ENCODE results near the gene NCOA3. TPM values are rescaled to one million over a fixed set of nuclear protein-coding genes. Genes with fewer than 3 reads are reported as not detected.

The NCOA3 gene
- polyA plus RNA-seq, 1 of the 3 experiments (the other 2 are of a cell fraction) = 5.8 TPM

DNA sequence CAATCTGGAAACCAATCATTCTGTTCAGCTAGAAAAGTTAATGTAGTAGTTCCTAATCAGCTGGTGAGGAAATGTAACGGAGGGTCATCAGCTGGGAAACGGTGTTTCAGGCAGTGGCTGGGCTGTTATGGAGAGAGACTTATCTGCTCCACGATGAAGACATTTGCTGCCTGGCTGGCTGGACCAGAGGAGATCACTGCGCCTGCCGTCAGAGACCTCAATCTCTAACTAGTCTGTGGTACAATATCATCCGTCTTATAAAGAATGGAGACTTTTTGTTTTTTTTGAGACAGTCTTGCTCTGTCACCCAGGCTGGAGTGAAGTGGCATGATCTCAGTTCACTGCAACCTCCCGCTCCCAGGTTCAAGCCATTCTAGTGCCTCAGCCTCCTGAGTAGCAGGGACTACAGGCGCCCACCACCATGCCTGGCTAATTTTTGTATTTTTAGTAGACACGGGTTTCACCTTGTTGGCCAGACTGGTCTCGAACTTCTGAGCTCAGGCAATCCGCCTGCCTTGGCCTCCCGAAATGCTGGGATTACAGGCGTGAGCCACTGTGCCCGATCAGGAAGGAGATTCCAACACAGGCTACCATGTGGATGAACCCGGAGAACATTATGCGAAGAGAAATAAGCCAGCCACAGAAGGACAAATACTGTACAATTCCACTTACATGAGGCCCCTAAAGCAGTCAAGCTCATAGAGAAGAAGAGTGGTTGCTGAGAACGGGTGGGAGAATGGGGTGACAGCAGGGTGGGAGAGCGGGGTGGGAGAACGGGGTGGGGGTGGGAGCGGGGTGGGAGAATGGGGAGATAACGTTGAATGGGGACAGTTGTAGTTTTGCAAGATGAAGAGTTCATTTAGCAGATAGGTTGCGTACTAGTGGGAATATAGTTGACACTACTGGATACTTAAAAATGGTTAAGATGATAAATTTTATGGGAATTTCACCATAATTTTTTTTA lies 168.5 kb downstream of the NCOA3 start (continued):
- TF ChIP-seq MXI1 (IDR thresholded peaks at IDR 0.05; ENCODE audit: low read depth, low read length) (no peak), NFIC (IDR thresholded peaks at IDR 0.05; ENCODE audit: borderline replicate concordance) (no peak)

DNA sequence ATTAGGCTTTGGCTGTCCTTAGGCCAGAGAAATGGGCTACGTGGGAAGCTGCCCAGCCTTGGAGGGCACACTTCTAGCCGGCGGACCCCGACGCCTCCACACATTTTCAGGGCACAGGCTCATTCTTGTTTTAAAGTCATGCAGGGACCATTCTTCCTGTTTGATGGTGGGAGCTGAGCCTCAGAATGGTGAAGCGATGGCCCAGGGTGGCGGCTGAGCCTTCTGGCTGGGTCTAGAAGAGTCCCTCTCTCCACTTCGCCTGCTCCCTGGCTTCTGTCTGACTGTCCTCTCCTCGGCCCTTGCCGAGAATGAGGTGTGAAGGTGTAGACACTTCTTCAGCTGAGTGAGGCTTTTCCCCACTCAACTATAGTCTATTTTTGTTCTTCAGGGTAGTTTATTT lies 169.2 kb downstream of the NCOA3 start:
- Histone ChIP-seq H3K27ac (ENCODE audit: low read depth in 2 of 2, low read length in 1 of 2) (no peak overlapping the region), H3K36me3 (replicated peaks in 1 of 2; ENCODE audit: control insufficient read depth in 1 of 2, insufficient read depth in 2 of 2, low read length in 1 of 2) (peaks cover 0 to 5% of the 10 kb centered on the region in 2 experiments), H3K4me1 (ENCODE audit: control insufficient read depth in 1 of 2, insufficient read depth in 2 of 2, low read depth in 1 of 2, low read length in 1 of 2) (no peaks in the 10 kb centered on the region; a peak in 1 of 4 replicates), H4K20me1 (ENCODE audit: insufficient read depth) (no peaks in the 10 kb centered on the region), H3K79me2 (ENCODE audit: insufficient read depth) (no peaks in the 10 kb centered on the region), H3K9me2 (no peaks in the 10 kb centered on the region), H3K4me2 (no peak overlapping the region), H3K4me3 (ENCODE audit: low read depth in 2 of 2, low read length in 1 of 2) (no peak overlapping the region), H3K9ac (no peak overlapping the region), H3F3A (replicated peaks; ENCODE audit: insufficient read depth) (no peaks in the 10 kb centered on the region), H3K9me3 (no peaks in the 10 kb centered on the region), H3K27me3 (ENCODE audit: insufficient read depth) (no peaks in the 10 kb centered on the region), H2AFZ (ENCODE audit: low read depth) (no peak overlapping the region)
- POLR2A ChIA-PET = interaction anchor here (0.6 to 0.8 kb wide), 2 partner anchors 477 to 949 kb away, joined by 3 read pairs; no protein-coding TSS in a partner anchor
- TF ChIP-seq MXI1 (IDR thresholded peaks at IDR 0.05; ENCODE audit: low read depth, low read length) = no peak
- TF ChIP-seq RXRA (IDR thresholded peaks at IDR 0.05; ENCODE audit: borderline replicate concordance, low read depth) = no peak
- no peak for TF ChIP-seq TCF12 (IDR thresholded peaks at IDR 0.05)
- TF ChIP-seq, protein P1, sequence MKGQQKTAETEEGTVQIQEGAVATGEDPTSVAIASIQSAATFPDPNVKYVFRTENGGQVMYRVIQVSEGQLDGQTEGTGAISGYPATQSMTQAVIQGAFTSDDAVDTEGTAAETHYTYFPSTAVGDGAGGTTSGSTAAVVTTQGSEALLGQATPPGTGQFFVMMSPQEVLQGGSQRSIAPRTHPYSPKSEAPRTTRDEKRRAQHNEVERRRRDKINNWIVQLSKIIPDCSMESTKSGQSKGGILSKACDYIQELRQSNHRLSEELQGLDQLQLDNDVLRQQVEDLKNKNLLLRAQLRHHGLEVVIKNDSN (IDR thresholded peaks at IDR 0.05; ENCODE audit: borderline replicate concordance, low read depth) = no peak
- CTCF ChIA-PET = interaction anchor here (0.6 to 24.9 kb wide), 5 partner anchors 8 to 952 kb away, joined by 3 to 437 read pairs (median 3); no protein-coding TSS in a partner anchor
- no peak for DNase-seq
- WGBS (ENCODE audit: low lambda C conversion rate) = 96% methylated on average over 10 of the region's 10 CpGs

DNA sequence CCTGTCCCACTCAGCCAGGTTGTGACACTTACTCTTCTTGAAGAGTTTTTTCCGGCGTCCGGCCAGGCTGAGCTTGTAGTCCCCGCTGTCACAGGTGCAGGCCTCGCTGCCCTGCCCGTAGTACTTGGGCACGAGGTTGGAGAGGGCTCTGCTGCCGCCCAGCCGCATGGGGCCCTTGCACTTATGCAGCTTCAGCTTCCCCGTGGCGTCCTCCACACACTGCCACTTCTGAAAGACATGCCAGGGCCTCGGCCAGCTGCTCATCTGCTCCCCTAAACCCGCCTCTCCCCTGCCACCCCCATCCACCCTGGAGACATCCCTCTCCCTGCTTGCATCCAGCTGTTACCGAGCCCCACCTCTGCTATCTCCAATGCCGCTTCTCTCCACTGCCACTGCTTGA lies 170.5 kb downstream of the NCOA3 start:
- Histone ChIP-seq H3F3A (replicated peaks; ENCODE audit: insufficient read depth) (no peaks in the 10 kb centered on the region), H3K4me3 (ENCODE audit: low read depth in 2 of 2, low read length in 1 of 2) (no peak overlapping the region), H3K27ac (ENCODE audit: low read depth in 2 of 2, low read length in 1 of 2) (no peak overlapping the region), H3K36me3 (replicated peaks in 1 of 2; ENCODE audit: control insufficient read depth in 1 of 2, insufficient read depth in 2 of 2, low read length in 1 of 2) (peaks cover 0 to 5% of the 10 kb centered on the region in 2 experiments), H3K4me2 (no peak overlapping the region), H3K9me3 (no peaks in the 10 kb centered on the region), H3K4me1 (ENCODE audit: control insufficient read depth in 1 of 2, insufficient read depth in 2 of 2, low read depth in 1 of 2, low read length in 1 of 2) (no peaks in the 10 kb centered on the region; a peak in 1 of 4 replicates), H3K27me3 (ENCODE audit: insufficient read depth) (no peaks in the 10 kb centered on the region), H4K20me1 (ENCODE audit: insufficient read depth) (no peaks in the 10 kb centered on the region), H3K79me2 (ENCODE audit: insufficient read depth) (no peaks in the 10 kb centered on the region), H2AFZ (ENCODE audit: low read depth) (no peak overlapping the region), H3K9me2 (no peaks in the 10 kb centered on the region), H3K9ac (no peak overlapping the region)
- TF ChIP-seq, protein P2, sequence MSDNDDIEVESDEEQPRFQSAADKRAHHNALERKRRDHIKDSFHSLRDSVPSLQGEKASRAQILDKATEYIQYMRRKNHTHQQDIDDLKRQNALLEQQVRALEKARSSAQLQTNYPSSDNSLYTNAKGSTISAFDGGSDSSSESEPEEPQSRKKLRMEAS (IDR thresholded peaks at IDR 0.05; ENCODE audit: low read depth) = no peak
- TF ChIP-seq, protein P1 (IDR thresholded peaks at IDR 0.05; ENCODE audit: borderline replicate concordance, low read depth) = no peak
- TF ChIP-seq NRF1 (IDR thresholded peaks at IDR 0.05; ENCODE audit: low read depth, low read length) (no peak), CHD2 (IDR thresholded peaks at IDR 0.05; ENCODE audit: low read length, partially characterized antibody) (no peak), YY1 (IDR thresholded peaks at IDR 0.05; ENCODE audit: low read depth) (no peak)
- TF ChIP-seq, protein P3, sequence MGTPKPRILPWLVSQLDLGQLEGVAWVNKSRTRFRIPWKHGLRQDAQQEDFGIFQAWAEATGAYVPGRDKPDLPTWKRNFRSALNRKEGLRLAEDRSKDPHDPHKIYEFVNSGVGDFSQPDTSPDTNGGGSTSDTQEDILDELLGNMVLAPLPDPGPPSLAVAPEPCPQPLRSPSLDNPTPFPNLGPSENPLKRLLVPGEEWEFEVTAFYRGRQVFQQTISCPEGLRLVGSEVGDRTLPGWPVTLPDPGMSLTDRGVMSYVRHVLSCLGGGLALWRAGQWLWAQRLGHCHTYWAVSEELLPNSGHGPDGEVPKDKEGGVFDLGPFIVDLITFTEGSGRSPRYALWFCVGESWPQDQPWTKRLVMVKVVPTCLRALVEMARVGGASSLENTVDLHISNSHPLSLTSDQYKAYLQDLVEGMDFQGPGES (IDR thresholded peaks at IDR 0.05; ENCODE audit: low read depth, low read length) = no peak
- ChIA-PET POLR2A (no interaction called here), CTCF (interaction anchor here (1.0 to 24.9 kb wide), 5 partner anchors 8 to 951 kb away, joined by 3 to 437 read pairs (median 5); no protein-coding TSS in a partner anchor)
- WGBS (ENCODE audit: low lambda C conversion rate) = 75% methylated on average over 6 of the region's 15 CpGs
- no peak for DNase-seq

All from SK-N-SH (cell line).